ENCODE results near the gene SLF1.

The SLF1 gene

DNA sequence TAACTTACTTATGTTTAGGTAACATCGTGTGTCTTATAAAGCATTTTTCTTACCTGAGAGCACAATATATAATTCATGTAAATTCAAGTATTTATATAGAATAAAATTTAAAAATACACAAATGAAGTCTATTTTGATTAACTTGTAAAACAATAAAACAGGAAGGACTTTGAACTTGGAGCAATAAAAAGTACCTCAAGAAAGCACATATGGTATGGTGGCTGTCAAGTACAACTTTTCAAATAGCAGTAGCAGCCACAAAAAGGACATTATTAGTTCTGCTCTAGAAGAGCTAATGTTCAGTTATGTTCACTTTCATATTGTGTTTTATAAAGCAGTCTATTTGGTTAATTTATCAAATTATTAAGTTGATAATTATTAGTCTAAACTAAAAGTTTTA lies 31.4 kb downstream of the SLF1 start:
- Histone ChIP-seq H3K36me3 (ENCODE audit: control insufficient read depth, low read length) (peaks cover 53% of the 10 kb centered on the region), H3K4me1 (ENCODE audit: control insufficient read depth, low read length) (no peaks in the 10 kb centered on the region), H3F3A (ENCODE audit: control insufficient read depth, insufficient read depth) (no peaks in the 10 kb centered on the region), H3K4me2 (ENCODE audit: low read length) (no peak overlapping the region), H3K79me2 (ENCODE audit: control insufficient read depth, low read length) (no peaks in the 10 kb centered on the region), H3K27me3 (ENCODE audit: control insufficient read depth, low read length) (no peaks in the 10 kb centered on the region), H3K9me2 (replicated peaks; ENCODE audit: control insufficient read depth, low read length) (no peaks in the 10 kb centered on the region), H3K4me3 (ENCODE audit: low read length) (no peak overlapping the region), H4K20me1 (ENCODE audit: control insufficient read depth, insufficient read depth, low read depth, low read length) (no peaks in the 10 kb centered on the region), H3K9me3 (ENCODE audit: control insufficient read depth, insufficient read depth, low read length) (peaks cover 1% of the 10 kb centered on the region; the same call in 1 of the 2 replicates), H3K27ac (ENCODE audit: low read depth, low read length) (no peak overlapping the region)
- no peak for TF ChIP-seq EZH2phosphoT487 (IDR thresholded peaks at IDR 0.05; ENCODE audit: borderline replicate concordance, low read length)
- TF ChIP-seq, protein P1, sequence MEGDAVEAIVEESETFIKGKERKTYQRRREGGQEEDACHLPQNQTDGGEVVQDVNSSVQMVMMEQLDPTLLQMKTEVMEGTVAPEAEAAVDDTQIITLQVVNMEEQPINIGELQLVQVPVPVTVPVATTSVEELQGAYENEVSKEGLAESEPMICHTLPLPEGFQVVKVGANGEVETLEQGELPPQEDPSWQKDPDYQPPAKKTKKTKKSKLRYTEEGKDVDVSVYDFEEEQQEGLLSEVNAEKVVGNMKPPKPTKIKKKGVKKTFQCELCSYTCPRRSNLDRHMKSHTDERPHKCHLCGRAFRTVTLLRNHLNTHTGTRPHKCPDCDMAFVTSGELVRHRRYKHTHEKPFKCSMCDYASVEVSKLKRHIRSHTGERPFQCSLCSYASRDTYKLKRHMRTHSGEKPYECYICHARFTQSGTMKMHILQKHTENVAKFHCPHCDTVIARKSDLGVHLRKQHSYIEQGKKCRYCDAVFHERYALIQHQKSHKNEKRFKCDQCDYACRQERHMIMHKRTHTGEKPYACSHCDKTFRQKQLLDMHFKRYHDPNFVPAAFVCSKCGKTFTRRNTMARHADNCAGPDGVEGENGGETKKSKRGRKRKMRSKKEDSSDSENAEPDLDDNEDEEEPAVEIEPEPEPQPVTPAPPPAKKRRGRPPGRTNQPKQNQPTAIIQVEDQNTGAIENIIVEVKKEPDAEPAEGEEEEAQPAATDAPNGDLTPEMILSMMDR (IDR thresholded peaks at IDR 0.05; ENCODE audit: low read depth, low read length, poor library complexity, severe bottlenecking): no peak

DNA sequence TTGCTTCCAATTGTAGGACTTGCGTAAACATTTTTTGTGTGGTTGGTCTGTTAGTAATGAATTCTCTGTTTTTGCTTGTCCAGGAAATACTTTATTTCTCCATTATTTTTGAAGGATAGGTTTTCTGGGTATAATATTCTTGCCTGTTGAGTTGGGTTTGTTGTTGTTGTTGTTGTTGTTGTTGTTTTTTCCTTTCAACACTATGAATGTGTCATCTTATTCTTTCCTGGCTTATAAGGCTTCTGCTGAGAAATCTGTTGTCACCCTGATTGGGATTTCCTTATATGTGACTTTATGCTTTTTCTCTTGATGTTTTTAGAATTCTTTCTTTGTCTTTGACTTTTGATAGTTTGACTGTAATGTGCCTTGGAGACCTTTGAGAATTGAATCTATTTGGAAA lies 39.8 kb downstream of the SLF1 start:
- Histone ChIP-seq H3K4me2 (ENCODE audit: low read length) (no peak overlapping the region), H3K9me2 (replicated peaks; ENCODE audit: control insufficient read depth, low read length) (no peaks in the 10 kb centered on the region), H3K4me3 (ENCODE audit: low read length) (no peak overlapping the region), H3F3A (ENCODE audit: control insufficient read depth, insufficient read depth) (no peaks in the 10 kb centered on the region; the same call in 1 of the 2 replicates), H3K79me2 (ENCODE audit: control insufficient read depth, low read length) (peaks cover 22% of the 10 kb centered on the region), H4K20me1 (ENCODE audit: control insufficient read depth, insufficient read depth, low read depth, low read length) (no peaks in the 10 kb centered on the region), H3K27me3 (ENCODE audit: control insufficient read depth, low read length) (no peaks in the 10 kb centered on the region), H3K36me3 (ENCODE audit: control insufficient read depth, low read length) (peaks cover 59% of the 10 kb centered on the region), H3K4me1 (ENCODE audit: control insufficient read depth, low read length) (no peaks in the 10 kb centered on the region), H3K9me3 (ENCODE audit: control insufficient read depth, insufficient read depth, low read length) (peaks cover 20% of the 10 kb centered on the region; the same call in 1 of the 2 replicates), H3K27ac (ENCODE audit: low read depth, low read length) (no peak overlapping the region)
- no peak for TF ChIP-seq EZH2phosphoT487 (IDR thresholded peaks at IDR 0.05; ENCODE audit: borderline replicate concordance, low read length)
- TF ChIP-seq, protein P1 (IDR thresholded peaks at IDR 0.05; ENCODE audit: low read depth, low read length, poor library complexity, severe bottlenecking): no peak

DNA sequence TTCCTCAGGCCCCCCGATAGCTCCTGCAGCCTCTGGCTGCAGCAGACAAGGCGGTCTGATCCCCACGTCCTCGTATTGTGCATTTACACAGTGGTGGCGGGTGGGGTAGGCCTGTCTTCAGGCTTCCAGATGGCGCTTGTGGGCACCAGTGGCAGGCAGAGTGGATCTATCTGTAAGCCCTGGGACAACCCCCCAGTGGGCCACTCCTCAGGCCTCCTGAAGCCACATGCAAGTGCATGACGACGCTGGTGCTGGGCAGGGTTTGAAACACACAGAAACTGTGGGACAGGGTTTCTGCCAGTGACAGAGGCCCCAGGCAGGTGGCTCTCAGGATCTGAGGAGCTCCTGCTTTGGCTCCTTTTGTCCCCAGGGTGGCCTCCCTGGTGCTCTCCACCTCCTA lies 42.0 kb downstream of the SLF1 start:
- peaks cover 22% of the 10 kb centered on the region for H3K79me2 ChIP-seq (ENCODE audit: control insufficient read depth, low read length)
- H4K20me1 ChIP-seq (ENCODE audit: control insufficient read depth, insufficient read depth, low read depth, low read length): no peaks in the 10 kb centered on the region
- no peak overlapping the region for H3K4me3 ChIP-seq (ENCODE audit: low read length)
- no peaks in the 10 kb centered on the region for H3K4me1 ChIP-seq (ENCODE audit: control insufficient read depth, low read length)
- no peak overlapping the region for H3K27ac ChIP-seq (ENCODE audit: low read depth, low read length)
- H3K9me2 ChIP-seq (replicated peaks; ENCODE audit: control insufficient read depth, low read length): no peaks in the 10 kb centered on the region
- no peak overlapping the region for H3K4me2 ChIP-seq (ENCODE audit: low read length)
- peaks cover 13% of the 10 kb centered on the region; the same call in 1 of the 2 replicates for H3K9me3 ChIP-seq (ENCODE audit: control insufficient read depth, insufficient read depth, low read length)
- no peaks in the 10 kb centered on the region; the same call in 1 of the 2 replicates for H3F3A ChIP-seq (ENCODE audit: control insufficient read depth, insufficient read depth)
- H3K27me3 ChIP-seq (ENCODE audit: control insufficient read depth, low read length): no peaks in the 10 kb centered on the region
- TF ChIP-seq, protein P1 (IDR thresholded peaks at IDR 0.05; ENCODE audit: low read depth, low read length, poor library complexity, severe bottlenecking): no peak
- TF ChIP-seq EZH2phosphoT487 (IDR thresholded peaks at IDR 0.05; ENCODE audit: borderline replicate concordance, low read length): no peak
- H3K36me3 ChIP-seq (ENCODE audit: control insufficient read depth, low read length): peaks cover 55% of the 10 kb centered on the region

Data from DOHH2 (cell line).